H9 (cell line): ENCODE data around the gene PCCB. TPM values are rescaled to one million over a fixed set of nuclear protein-coding genes. Genes with fewer than 3 reads are reported as not detected.

Experiments
- DNase-seq: peaks from one replicate; pipeline ENCODE4 v3.0.0-alpha.2; 2017
- H2AFZ ChIP-seq: one replicate; pipeline ENCODE4 v1.6.1; 2013; ENCODE audit warnings: mild to moderate bottlenecking, low read length, control low read depth, moderate library complexity
- H2AK5ac ChIP-seq: 2 replicates; pipeline ENCODE4 v1.6.1; 2013; ENCODE audit warnings: low read length, control low read depth, mixed read lengths; ENCODE audit not compliant: insufficient read length
- H2BK120ac ChIP-seq: one replicate; pipeline ENCODE4 v1.6.1; 2013; ENCODE audit warnings: low read depth, mild to moderate bottlenecking, low read length, control low read depth, inconsistent platforms; ENCODE audit not compliant: poor library complexity, severe bottlenecking
- H2BK12ac ChIP-seq: 2 replicates; pipeline ENCODE4 v1.6.1; 2013; ENCODE audit warnings: low read length, control low read depth, mixed read lengths, low read depth; ENCODE audit not compliant: insufficient read length
- H2BK15ac ChIP-seq: 2 replicates; pipeline ENCODE4 v1.6.1; 2013; ENCODE audit warnings: low read depth, low read length, control low read depth
- H2BK20ac ChIP-seq: one replicate; pipeline ENCODE4 v1.6.1; 2013; ENCODE audit warnings: low read depth, mild to moderate bottlenecking, low read length, control low read depth, inconsistent platforms; ENCODE audit not compliant: poor library complexity, severe bottlenecking
- H2BK5ac ChIP-seq: 2 replicates; pipeline ENCODE4 v1.6.1; 2013; ENCODE audit warnings: low read length, control low read depth, mixed read lengths; ENCODE audit not compliant: insufficient read length
- H3K14ac ChIP-seq: 2 replicates; pipeline ENCODE4 v1.6.1; 2013; ENCODE audit warnings: low read length, control low read depth; ENCODE audit not compliant: insufficient read depth
- H3K18ac ChIP-seq: 2 replicates; pipeline ENCODE4 v1.6.1; 2013; ENCODE audit warnings: low read depth, mild to moderate bottlenecking, mixed read lengths, low read length, control low read depth; ENCODE audit not compliant: insufficient read length
- H3K23ac ChIP-seq: 2 replicates; pipeline ENCODE4 v1.6.1; 2013; ENCODE audit warnings: low read length, control low read depth, mixed read lengths, low read depth; ENCODE audit not compliant: insufficient read length
- H3K23me2 ChIP-seq: 2 replicates; pipeline ENCODE4 v1.6.1; 2013; ENCODE audit warnings: low read depth, mild to moderate bottlenecking, mixed read lengths, low read length, control low read depth; ENCODE audit not compliant: insufficient read length, poor library complexity, severe bottlenecking
- H3K27ac ChIP-seq: 2 replicates; pipeline ENCODE4 v1.5.1; 2013; ENCODE audit warnings: low read length, control low read depth, mixed read lengths, low read depth; ENCODE audit not compliant: insufficient read length
- H3K27me3 ChIP-seq: 2 replicates; pipeline ENCODE4 v1.6.1; 2013; ENCODE audit warnings: low read length, control low read depth, inconsistent platforms; ENCODE audit not compliant: insufficient read depth
- H3K4ac ChIP-seq: 2 replicates; pipeline ENCODE4 v1.6.1; 2013; ENCODE audit warnings: low read depth, mild to moderate bottlenecking, control low read depth, inconsistent platforms, low read length, moderate library complexity
- H3K4me1 ChIP-seq: 2 replicates; pipeline ENCODE4 v1.6.1; 2013; ENCODE audit warnings: low read length, control low read depth, inconsistent platforms; ENCODE audit not compliant: insufficient read depth
- H3K4me2 ChIP-seq: 2 replicates; pipeline ENCODE4 v1.6.1; 2013; ENCODE audit warnings: low read length, control low read depth, mixed read lengths; ENCODE audit not compliant: insufficient read length, insufficient read depth
- H3K56ac ChIP-seq: 2 replicates; pipeline ENCODE4 v1.6.1; 2013; ENCODE audit warnings: low read depth, mild to moderate bottlenecking, mixed read lengths, low read length, control low read depth; ENCODE audit not compliant: insufficient read length
- H3K79me1 ChIP-seq: 2 replicates; pipeline ENCODE4 v1.6.1; 2013; ENCODE audit warnings: low read depth, mild to moderate bottlenecking, moderate library complexity, low read length, control low read depth, inconsistent platforms; ENCODE audit not compliant: insufficient read depth, poor library complexity, severe bottlenecking
- H3K79me2 ChIP-seq: 2 replicates; pipeline ENCODE4 v1.6.1; 2013; ENCODE audit warnings: low read length, control low read depth, inconsistent platforms; ENCODE audit not compliant: insufficient read depth
- H3K9ac ChIP-seq: 2 replicates; pipeline ENCODE4 v1.6.1; 2013; ENCODE audit warnings: low read length, control low read depth, mixed read lengths; ENCODE audit not compliant: insufficient read length; ENCODE audit errors: extremely low read depth
- H3K9me3 ChIP-seq: one replicate; pipeline ENCODE4 v1.6.1; 2013; ENCODE audit warnings: low read depth, low read length, inconsistent platforms; ENCODE audit not compliant: control insufficient read depth
- H3T11ph ChIP-seq: one replicate; pipeline ENCODE4 v1.6.1; 2013; ENCODE audit warnings: mild to moderate bottlenecking, low read length, control low read depth, inconsistent platforms
- H4K20me1 ChIP-seq: one replicate; pipeline ENCODE4 v1.6.1; 2013; ENCODE audit not compliant: control insufficient read depth, insufficient read length, insufficient read depth
- H4K5ac ChIP-seq: 2 replicates; pipeline ENCODE4 v1.6.1; 2013; ENCODE audit warnings: low read depth, mild to moderate bottlenecking, mixed read lengths, low read length, control low read depth; ENCODE audit not compliant: insufficient read length
- H4K8ac ChIP-seq: replicated peaks from 2 replicates; pipeline ENCODE4 v1.6.1; 2013; ENCODE audit warnings: low read length, control low read depth, mixed read lengths, low read depth; ENCODE audit not compliant: insufficient read length
- H4K91ac ChIP-seq: 2 replicates; pipeline ENCODE4 v1.6.1; 2013; ENCODE audit warnings: low read depth, mild to moderate bottlenecking, moderate library complexity, mixed read lengths, low read length, control low read depth; ENCODE audit not compliant: insufficient read length
- H3K27ac Mint-ChIP-seq, 3 experiments: 2 replicates in 2 of 3; 3 replicates in 1 of 3; pipeline ENCODE4 v1.8.0; 2020 to 2021; ENCODE audit warnings: mixed read lengths in 3 of 3, mild to moderate bottlenecking in 1 of 3, moderate library complexity in 1 of 3
- H3K27me3 Mint-ChIP-seq: 2 replicates; pipeline ENCODE4 v1.8.0; 2021; ENCODE audit warnings: low read depth, mild to moderate bottlenecking, moderate library complexity, mixed read lengths
- H3K36me3 Mint-ChIP-seq, 3 experiments: 2 replicates in 2 of 3; 3 replicates in 1 of 3; pipeline ENCODE4 v1.8.0; 2020 to 2021; ENCODE audit warnings: low read depth in 3 of 3, mixed read lengths in 3 of 3; ENCODE audit not compliant: insufficient read depth in 1 of 3
- H3K4me1 Mint-ChIP-seq, 2 experiments: 2 replicates each; pipeline ENCODE4 v1.8.0; 2020; ENCODE audit warnings: mixed read lengths in 2 of 2
- H3K4me3 Mint-ChIP-seq, 2 experiments: 2 replicates in 1 of 2; 3 replicates in 1 of 2; pipeline ENCODE4 v1.8.0; 2020 to 2021; ENCODE audit warnings: mild to moderate bottlenecking in 2 of 2, mixed read lengths in 2 of 2, moderate library complexity in 1 of 2
- H3K9me3 Mint-ChIP-seq, 2 experiments: 2 replicates in 1 of 2; 3 replicates in 1 of 2; pipeline ENCODE4 v1.8.0; 2020; ENCODE audit warnings: mild to moderate bottlenecking in 2 of 2, mixed read lengths in 2 of 2, moderate library complexity in 1 of 2
- WGBS: extraction: QIAGEN DNeasy Blood & Tissue Kit; methylation state at CpG from one replicate; pipeline ENCODE4 v1.1.7; 2013; ENCODE audit warnings: missing lambda C conversion rate, low lambda C conversion rate, mixed read lengths; ENCODE audit not compliant: insufficient read length; ENCODE audit errors: extremely low coverage; 5-methylcytosine and 5-hydroxymethylcytosine counted together
- total RNA-seq: library from RNA; stranded (reverse); gene quantifications from 2 replicates; pipeline ENCODE4 v1.2.1, GENCODE V29; 2021
- TF ChIP-seq, protein P1 (sequence below): fragments of 200-600 bp; sonication (generic); conservative IDR thresholded peaks from 3 replicates; pipeline ENCODE4 v1.8.0; 2021; ENCODE audit warnings: antibody characterized with exemption, mild to moderate bottlenecking

The PCCB gene
- total RNA-seq, 1 experiment from 2014 or later = 68.9 TPM

- no peaks in the 10 kb centered on the region; the same call in none of the 2 replicates for H3K79me2 ChIP-seq
- H3K9ac ChIP-seq = peak overlapping the region; percentile 61
- Mint-ChIP-seq H3K4me3 (peak overlapping the region; percentile 84 to 86), H3K36me3 (peaks cover 0 to 2% (median 0%) of the 10 kb centered on the region in 3 experiments; a peak in 3 of 7 replicates), H3K27ac (peak overlapping the region; percentile 91 to 95 (median 92); a peak in 4 of 7 replicates), H3K4me1 (peaks cover 19 to 22% of the 10 kb centered on the region in 2 experiments), H3K27me3 (no peaks in the 10 kb centered on the region; the same call in 1 of the 2 replicates), H3K9me3 (no peaks in the 10 kb centered on the region)
- no peak overlapping the region for H4K91ac ChIP-seq
- WGBS = no CpG with 5 or more reads among the region's 6 CpGs
- peak overlapping the region; percentile 53 for H3K4me2 ChIP-seq
- no peak overlapping the region for H3K27ac ChIP-seq
- no peak overlapping the region for H2BK12ac ChIP-seq
- H3K4ac ChIP-seq = no peak overlapping the region
- no peak overlapping the region for H3K23ac ChIP-seq
- H3K27me3 ChIP-seq = no peaks in the 10 kb centered on the region
- no peaks in the 10 kb centered on the region for H3K4me1 ChIP-seq
- no peaks in the 10 kb centered on the region for H4K20me1 ChIP-seq
- H3K14ac ChIP-seq = no peak overlapping the region
- H3K9me3 ChIP-seq = no peaks in the 10 kb centered on the region
- H3K23me2 ChIP-seq = no peaks in the 10 kb centered on the region
- H2BK120ac ChIP-seq = no peak overlapping the region
- no peak overlapping the region for H2AK5ac ChIP-seq
- DNase-seq = no peak
- no peak overlapping the region for H2AFZ ChIP-seq
- peak overlapping the region; percentile 36 for H3K18ac ChIP-seq
- no peaks in the 10 kb centered on the region for H3K79me1 ChIP-seq
- no peak overlapping the region for H2BK15ac ChIP-seq
- no peak overlapping the region for H3K56ac ChIP-seq
- H2BK20ac ChIP-seq = no peak overlapping the region
- TF ChIP-seq, protein P1, sequence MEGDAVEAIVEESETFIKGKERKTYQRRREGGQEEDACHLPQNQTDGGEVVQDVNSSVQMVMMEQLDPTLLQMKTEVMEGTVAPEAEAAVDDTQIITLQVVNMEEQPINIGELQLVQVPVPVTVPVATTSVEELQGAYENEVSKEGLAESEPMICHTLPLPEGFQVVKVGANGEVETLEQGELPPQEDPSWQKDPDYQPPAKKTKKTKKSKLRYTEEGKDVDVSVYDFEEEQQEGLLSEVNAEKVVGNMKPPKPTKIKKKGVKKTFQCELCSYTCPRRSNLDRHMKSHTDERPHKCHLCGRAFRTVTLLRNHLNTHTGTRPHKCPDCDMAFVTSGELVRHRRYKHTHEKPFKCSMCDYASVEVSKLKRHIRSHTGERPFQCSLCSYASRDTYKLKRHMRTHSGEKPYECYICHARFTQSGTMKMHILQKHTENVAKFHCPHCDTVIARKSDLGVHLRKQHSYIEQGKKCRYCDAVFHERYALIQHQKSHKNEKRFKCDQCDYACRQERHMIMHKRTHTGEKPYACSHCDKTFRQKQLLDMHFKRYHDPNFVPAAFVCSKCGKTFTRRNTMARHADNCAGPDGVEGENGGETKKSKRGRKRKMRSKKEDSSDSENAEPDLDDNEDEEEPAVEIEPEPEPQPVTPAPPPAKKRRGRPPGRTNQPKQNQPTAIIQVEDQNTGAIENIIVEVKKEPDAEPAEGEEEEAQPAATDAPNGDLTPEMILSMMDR = no peak
- no peak overlapping the region for H4K5ac ChIP-seq
- H4K8ac ChIP-seq = no peak overlapping the region
- no peak overlapping the region for H3T11ph ChIP-seq
- H2BK5ac ChIP-seq = no peak overlapping the region
These were observed 547 bp upstream of the PCCB start for GRCh38 chr3:136249593-136249992.
